ENCODE data around the gene TGIF1.

GRCh38 chr18:3409811-3410210, 40.2 kb upstream of the TGIF1 start:
- TF ChIP-seq EZH2 (IDR thresholded peaks at IDR 0.05) (no peak), POLR2AphosphoS5 (IDR thresholded peaks at IDR 0.05; ENCODE audit: borderline replicate concordance, low read depth, low read length) (no peak)
